Heart left ventricle (tissue), 13 donors: ENCODE measurements around the gene DHRS1.

Experiments used
- POLR2A ChIP-seq, 2 donors: fragments of 450-650 bp; IDR thresholded peaks; one replicate each; pipeline ENCODE4 v1.6.1; 2017; ENCODE audit warnings: antibody characterized with exemption in 2 of 2, mild to moderate bottlenecking in 2 of 2, moderate library complexity in 2 of 2
- TF ChIP-seq, protein P1 (sequence below), 12 donors: fragments of 200-600 bp; sonication (generic) in 4 of 12; IDR thresholded peaks; one replicate each; pipeline versions ENCODE4 v1.5.0 to v1.8.0; 2018 to 2022; ENCODE audit warnings: antibody characterized with exemption in 12 of 12, mild to moderate bottlenecking in 5 of 12
- donor health status: ischemic (EF 13 %, LVEDD 7.1; RV severe dilation, severe dysfunction).
- donor health status: DM: no; HTN: yes; CAD: no.
- donor health status: DM: no; HTN: no; CAD: no.
- donor health status: ischemic (EF 25% LVEDD 6.9; RV normal size, moderate dysfunction).
- donor health status: ischemic (EF 25% LVEDD 5.7; RV mildly dilated, moderate dysfunction).
- donor health status: ischemic (EF 35%, LVEDD 5.7; RV mildly dilated, moderate dysfunction).
- donor health status: nonischemic (EF 11% LVEDD 7.7; RV severe dilation, severe dysfunction).
- donor health status: DM: yes; HTN: yes; CAD: no.
- donor health status: PGD.
- donor health status: ischemic (EF 29% LVEDD 5.4; RV normal size, mild dysfunction).
- donor health status: nonischemic (EF 23%, LVEDD 6.1; RV moderate dilation, normal function).

DNA sequence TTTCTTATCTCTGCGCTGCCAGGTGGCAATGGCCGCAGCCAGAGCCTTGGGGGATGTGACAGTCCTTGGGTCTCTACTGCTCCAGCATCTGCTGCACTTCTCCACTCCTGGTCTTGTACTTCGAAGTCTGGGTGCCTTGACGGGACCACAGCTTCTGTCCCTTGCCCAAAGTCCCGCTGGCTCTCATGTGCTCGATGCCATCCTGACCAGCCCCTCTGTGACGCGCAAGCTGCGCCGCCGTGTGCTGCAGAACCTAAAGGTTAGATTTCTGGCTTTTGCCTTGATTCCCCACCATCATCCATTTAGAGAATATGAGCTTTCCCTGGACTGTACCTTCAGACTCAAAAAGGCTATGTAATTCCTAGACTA is 4.4 kb upstream of the DHRS1 start:
- TF ChIP-seq POLR2A (IDR thresholded peaks at IDR 0.05) = no peak
- TF ChIP-seq, protein P1, sequence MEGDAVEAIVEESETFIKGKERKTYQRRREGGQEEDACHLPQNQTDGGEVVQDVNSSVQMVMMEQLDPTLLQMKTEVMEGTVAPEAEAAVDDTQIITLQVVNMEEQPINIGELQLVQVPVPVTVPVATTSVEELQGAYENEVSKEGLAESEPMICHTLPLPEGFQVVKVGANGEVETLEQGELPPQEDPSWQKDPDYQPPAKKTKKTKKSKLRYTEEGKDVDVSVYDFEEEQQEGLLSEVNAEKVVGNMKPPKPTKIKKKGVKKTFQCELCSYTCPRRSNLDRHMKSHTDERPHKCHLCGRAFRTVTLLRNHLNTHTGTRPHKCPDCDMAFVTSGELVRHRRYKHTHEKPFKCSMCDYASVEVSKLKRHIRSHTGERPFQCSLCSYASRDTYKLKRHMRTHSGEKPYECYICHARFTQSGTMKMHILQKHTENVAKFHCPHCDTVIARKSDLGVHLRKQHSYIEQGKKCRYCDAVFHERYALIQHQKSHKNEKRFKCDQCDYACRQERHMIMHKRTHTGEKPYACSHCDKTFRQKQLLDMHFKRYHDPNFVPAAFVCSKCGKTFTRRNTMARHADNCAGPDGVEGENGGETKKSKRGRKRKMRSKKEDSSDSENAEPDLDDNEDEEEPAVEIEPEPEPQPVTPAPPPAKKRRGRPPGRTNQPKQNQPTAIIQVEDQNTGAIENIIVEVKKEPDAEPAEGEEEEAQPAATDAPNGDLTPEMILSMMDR (IDR thresholded peaks at IDR 0.05) = no peak
